Endothelial cell (in vitro differentiated cells): ENCODE results near the gene ZIC2. TPM values are rescaled to one million over a fixed set of nuclear protein-coding genes. Genes with fewer than 3 reads are reported as not detected.

Experiments
- DNase-seq: peaks from one replicate; pipeline ENCODE4 v3.0.0; 2021; ENCODE audit warnings: low spot score
- H3K27ac Mint-ChIP-seq: one replicate; pipeline ENCODE4 v1.8.0; 2021; ENCODE audit warnings: mixed read lengths, inconsistent platforms; ENCODE audit not compliant: unreplicated experiment
- H3K27me3 Mint-ChIP-seq: one replicate; pipeline ENCODE4 v1.8.0; 2021; ENCODE audit warnings: mild to moderate bottlenecking, moderate library complexity, mixed read lengths, inconsistent platforms; ENCODE audit not compliant: unreplicated experiment
- H3K36me3 Mint-ChIP-seq: one replicate; pipeline ENCODE4 v1.8.0; 2021; ENCODE audit warnings: mild to moderate bottlenecking, low read depth, mixed read lengths, inconsistent platforms; ENCODE audit not compliant: unreplicated experiment
- H3K4me1 Mint-ChIP-seq: one replicate; pipeline ENCODE4 v1.8.0; 2021; ENCODE audit warnings: mild to moderate bottlenecking, mixed read lengths, inconsistent platforms; ENCODE audit not compliant: unreplicated experiment
- H3K4me3 Mint-ChIP-seq: one replicate; pipeline ENCODE4 v1.8.0; 2021; ENCODE audit warnings: mild to moderate bottlenecking, mixed read lengths, inconsistent platforms; ENCODE audit not compliant: unreplicated experiment
- H3K9me3 Mint-ChIP-seq: one replicate; pipeline ENCODE4 v1.8.0; 2021; ENCODE audit warnings: mixed read lengths, inconsistent platforms; ENCODE audit not compliant: unreplicated experiment
- CTCF ChIP-seq: fragments of 200-600 bp; sonication (generic); IDR thresholded peaks from one replicate; pipeline ENCODE4 v1.5.0; 2021; ENCODE audit warnings: antibody characterized with exemption; ENCODE audit not compliant: unreplicated experiment
- total RNA-seq: library from RNA; stranded (reverse); fragmentation: NEBNext Ultra II Directional; extraction: Animal tissue kit (Norgen Biotek cat#: 25700); gene quantifications from one replicate; pipeline ENCODE4 v1.2.1, GENCODE V29; 2021; ENCODE audit not compliant: unreplicated experiment

Gene ZIC2
- total RNA-seq, 1 donor from 2014 or later: 3.8 TPM

- H3K9me3 Mint-ChIP-seq: no peaks in the 10 kb centered on the region
- no peak for TF ChIP-seq CTCF
- no peak overlapping the region for H3K4me3 Mint-ChIP-seq
- peak overlapping the region; percentile 61 for H3K27ac Mint-ChIP-seq
- peaks cover 34% of the 10 kb centered on the region for H3K27me3 Mint-ChIP-seq
- H3K4me1 Mint-ChIP-seq: peaks cover 40% of the 10 kb centered on the region
- H3K36me3 Mint-ChIP-seq: peaks cover 3% of the 10 kb centered on the region
- DNase-seq: no peak
These were observed 10.5 kb downstream of the ZIC2 start for GRCh38 chr13:99991828-99992775.

GRCh38 chr13:99992949-99993351 lies 11.4 kb downstream of the ZIC2 start:
- H3K4me1 Mint-ChIP-seq: peaks cover 33% of the 10 kb centered on the region
- DNase-seq: no peak
- peaks cover 27% of the 10 kb centered on the region for H3K27me3 Mint-ChIP-seq
- no peak overlapping the region for H3K4me3 Mint-ChIP-seq
- H3K36me3 Mint-ChIP-seq: peaks cover 4% of the 10 kb centered on the region
- no peak overlapping the region for H3K27ac Mint-ChIP-seq
- no peaks in the 10 kb centered on the region for H3K9me3 Mint-ChIP-seq
- TF ChIP-seq CTCF: no peak

GRCh38 chr13:99993660-99994637 lies 12.4 kb downstream of the ZIC2 start:
- H3K9me3 Mint-ChIP-seq: no peaks in the 10 kb centered on the region
- no peak overlapping the region for H3K4me3 Mint-ChIP-seq
- H3K27ac Mint-ChIP-seq: no peak overlapping the region
- H3K4me1 Mint-ChIP-seq: peaks cover 28% of the 10 kb centered on the region
- no peak for DNase-seq
- no peak for TF ChIP-seq CTCF
- H3K36me3 Mint-ChIP-seq: peaks cover 7% of the 10 kb centered on the region
- peaks cover 24% of the 10 kb centered on the region for H3K27me3 Mint-ChIP-seq

- Mint-ChIP-seq H3K27me3 (peaks cover 22% of the 10 kb centered on the region), H3K9me3 (no peaks in the 10 kb centered on the region), H3K27ac (no peak overlapping the region), H3K36me3 (peaks cover 7% of the 10 kb centered on the region), H3K4me3 (no peak overlapping the region), H3K4me1 (peaks cover 26% of the 10 kb centered on the region)
- no peak for DNase-seq
- TF ChIP-seq CTCF: no peak
These were observed 13.0 kb downstream of the ZIC2 start for GRCh38 chr13:99994638-99995020.
